Endothelial cell of umbilical vein (primary cell): ENCODE data around the gene RBM33. TPM values are rescaled to one million over a fixed set of nuclear protein-coding genes. Genes with fewer than 3 reads are reported as not detected.

Experiments
- BruUV-seq: library from RNA; stranded (reverse); fragments of 400-500 nt; replicated peaks from 2 replicates; lab custom pipeline; 2021; lab: Mats Ljungman, UMichigan
- CTCF ChIA-PET: fragments of 300-600, 350-600 bp; sonication (Branson Sonifier 250); formaldehyde crosslinking; loops from one replicate; lab custom pipeline; 2021; ENCODE audit warnings: antibody characterized with exemption, inconsistent platforms; lab: Charles Lee
- POLR2A ChIA-PET: fragments of 300-600, 350-600 bp; sonication (Branson Sonifier 250); formaldehyde crosslinking; loops from one replicate; lab custom pipeline; 2021; ENCODE audit warnings: antibody characterized with exemption, inconsistent platforms; lab: Charles Lee
- DNase-seq: peaks from one replicate; pipeline ENCODE4 v3.0.0-alpha.2; 2011; ENCODE audit warnings: low read depth, low spot score
- FAIRE-seq: peaks from 2 replicates; lab custom pipeline; 2011; peaks lifted over from hg19 to GRCh38; lab: Jason Lieb, UNC
- H2AFZ ChIP-seq: 2 replicates; pipeline ENCODE4 v1.6.0; 2012; ENCODE audit warnings: low read depth, low read length, control low read depth, inconsistent platforms
- H3K27ac ChIP-seq: 2 replicates; pipeline ENCODE4 v1.5.1; 2011; ENCODE audit warnings: low read depth, mild to moderate bottlenecking, control low read depth, low read length, moderate library complexity; ENCODE audit not compliant: insufficient read depth
- H3K27me3 ChIP-seq, 2 experiments: 2 replicates each; pipeline versions ENCODE4 v1.6.0 to v1.6.1; 2011; ENCODE audit warnings: low read length in 2 of 2, mixed read lengths in 1 of 2; ENCODE audit not compliant: control insufficient read depth in 2 of 2, insufficient read depth in 2 of 2
- H3K36me3 ChIP-seq, 2 experiments: 2 replicates in 1 of 2; 3 replicates in 1 of 2; pipeline ENCODE4 v1.5.1; 2011; ENCODE audit warnings: low read length in 2 of 2, mild to moderate bottlenecking in 1 of 2, moderate library complexity in 1 of 2; ENCODE audit not compliant: control insufficient read depth in 2 of 2, insufficient read depth in 2 of 2; ENCODE audit errors: extremely low read depth in 1 of 2
- H3K4me1 ChIP-seq: 3 replicates; pipeline ENCODE4 v1.5.1; 2011; ENCODE audit warnings: mild to moderate bottlenecking, low read length; ENCODE audit not compliant: control insufficient read depth, insufficient read depth; ENCODE audit errors: extremely low read depth
- H3K4me2 ChIP-seq: 2 replicates; pipeline ENCODE4 v1.6.1; 2011; ENCODE audit warnings: low read length, control low read depth, mixed read lengths; ENCODE audit not compliant: insufficient read depth
- H3K4me3 ChIP-seq, 3 experiments: fragments of 200-600 bp in 1 of 3; sonication (generic), shearing (Covaris generic) in 1 of 3; replicated peaks in 1 of 3; 2 replicates each; pipeline ENCODE4 v1.5.1; 2011 to 2016; ENCODE audit warnings: control low read depth in 3 of 3, low read length in 3 of 3, mild to moderate bottlenecking in 2 of 3, inconsistent platforms in 1 of 3, low read depth in 1 of 3, moderate library complexity in 1 of 3; ENCODE audit not compliant: insufficient read depth in 1 of 3
- H3K79me2 ChIP-seq: 2 replicates; pipeline ENCODE4 v1.6.0; 2012; ENCODE audit warnings: low read length, inconsistent platforms; ENCODE audit not compliant: control insufficient read depth, insufficient read depth
- H3K9ac ChIP-seq: replicated peaks from 2 replicates; pipeline ENCODE3; 2011; ENCODE audit warnings: low read length, control low read depth; ENCODE audit not compliant: insufficient read depth; ENCODE audit errors: extremely low read depth
- H3K9me1 ChIP-seq: replicated peaks from 3 replicates; pipeline ENCODE4 v1.6.0; 2011; ENCODE audit warnings: mild to moderate bottlenecking, low read length; ENCODE audit not compliant: control insufficient read depth, insufficient read depth; ENCODE audit errors: extremely low read depth
- H3K9me3 ChIP-seq: replicated peaks from 2 replicates; pipeline ENCODE4 v1.5.1; 2012; ENCODE audit warnings: low read length, inconsistent platforms; ENCODE audit not compliant: control insufficient read depth, insufficient read depth
- H4K20me1 ChIP-seq: replicated peaks from 2 replicates; pipeline ENCODE3; 2011; ENCODE audit warnings: mild to moderate bottlenecking, low read length; ENCODE audit not compliant: control insufficient read depth, insufficient read depth; ENCODE audit errors: extremely low read depth
- EZH2 ChIP-seq: IDR thresholded peaks from 2 replicates; pipeline ENCODE4 v1.6.1; 2012; ENCODE audit warnings: borderline replicate concordance, low read depth, mild to moderate bottlenecking, moderate library complexity, low read length, inconsistent platforms; ENCODE audit not compliant: severe bottlenecking
- FOS ChIP-seq: IDR thresholded peaks from 2 replicates; pipeline ENCODE4 v1.6.1; 2011; ENCODE audit warnings: mild to moderate bottlenecking, low read length, moderate library complexity, borderline replicate concordance; ENCODE audit not compliant: insufficient read depth
- GATA2 ChIP-seq: IDR thresholded peaks from 2 replicates; pipeline ENCODE4 v1.7.0; 2011; ENCODE audit warnings: low read depth, mild to moderate bottlenecking, moderate library complexity, mixed read lengths, low read length; ENCODE audit not compliant: insufficient read length, insufficient read depth
- JUN ChIP-seq: IDR thresholded peaks from 2 replicates; pipeline ENCODE4 v1.6.1; 2011; ENCODE audit warnings: borderline replicate concordance, low read depth; ENCODE audit not compliant: insufficient read length, insufficient read depth
- MYC ChIP-seq: IDR thresholded peaks from one replicate; pipeline ENCODE4 v1.6.1; 2011; ENCODE audit warnings: mild to moderate bottlenecking, low read depth, low read length
- POLR2A ChIP-seq: IDR thresholded peaks from 2 replicates; pipeline ENCODE4 v1.6.1; 2012; ENCODE audit warnings: low read depth, mild to moderate bottlenecking, control low read depth, low read length
- POLR2AphosphoS5 ChIP-seq: IDR thresholded peaks from 2 replicates; pipeline ENCODE4 v1.6.1; 2012; ENCODE audit warnings: low read depth, mild to moderate bottlenecking, control low read depth, low read length, moderate library complexity; ENCODE audit not compliant: insufficient read depth
- dilution Hi-C: fragments of 300-500 bp; cut with MboI; formaldehyde crosslinking; loops from one replicate; pipeline ENCODE4 v1.15.0; 2019; ENCODE audit warnings: low sequenced_read_pairs; ENCODE audit not compliant: extremely low pct_ligation_motif_present
- intact Hi-C: fragments of 100-400 bp; cut with micrococcal nuclease; formaldehyde crosslinking; loops from one replicate; pipeline ENCODE4 v1.10.0; 2022
- polyA plus RNA-seq, 4 experiments: library from polyadenylated mRNA; depleted of rRNA in 3 of 4; stranded (reverse) in 3 of 4; unstranded in 1 of 4; fragments of >200 nt; gene quantifications; 2 replicates each; pipeline versions ENCODE4 v1.2.1 to v1.2.3, GENCODE V29; 2011 to 2012; ENCODE audit warnings: missing spikeins in 1 of 4
- total RNA-seq: library from RNA; stranded (reverse); gene quantifications from 2 replicates; pipeline ENCODE4 v1.2.3, GENCODE V29; 2021
- TF ChIP-seq, protein P1 (sequence below), 2 donors: IDR thresholded peaks; 1 replicate in 1 of 2; 2 replicates in 1 of 2; pipeline ENCODE4 v1.5.1; 2011; ENCODE audit warnings: low read length in 2 of 2, mild to moderate bottlenecking in 2 of 2, moderate library complexity in 2 of 2, control low read depth in 1 of 2, inconsistent platforms in 1 of 2, low read depth in 1 of 2; ENCODE audit not compliant: insufficient read depth in 1 of 2; ENCODE audit errors: extremely low read depth in 1 of 2
- TF ChIP-seq, protein P2 (sequence below): IDR thresholded peaks from 2 replicates; pipeline ENCODE4 v1.6.1; 2011; ENCODE audit not compliant: insufficient read depth, insufficient read length

Gene RBM33
- total and polyA plus RNA-seq, 2 donors (not counting 3 experiments of a cell fraction or from before 2014, with no cell fraction given) = 16.2 to 68.2 TPM

GRCh38 chr7:155721056-155721455, 76.6 kb downstream of the RBM33 start:
- no peaks in the 10 kb centered on the region for H3K9me3 ChIP-seq
- dilution Hi-C loops = no loop called here
- H4K20me1 ChIP-seq = peaks cover under 1% of the 10 kb centered on the region
- H3K36me3 ChIP-seq = peaks cover 2 to 5% of the 10 kb centered on the region in 2 experiments
- POLR2A ChIA-PET = no interaction called here
- DNase-seq (no peak), FAIRE-seq (no peak)
- TF ChIP-seq, protein P1, sequence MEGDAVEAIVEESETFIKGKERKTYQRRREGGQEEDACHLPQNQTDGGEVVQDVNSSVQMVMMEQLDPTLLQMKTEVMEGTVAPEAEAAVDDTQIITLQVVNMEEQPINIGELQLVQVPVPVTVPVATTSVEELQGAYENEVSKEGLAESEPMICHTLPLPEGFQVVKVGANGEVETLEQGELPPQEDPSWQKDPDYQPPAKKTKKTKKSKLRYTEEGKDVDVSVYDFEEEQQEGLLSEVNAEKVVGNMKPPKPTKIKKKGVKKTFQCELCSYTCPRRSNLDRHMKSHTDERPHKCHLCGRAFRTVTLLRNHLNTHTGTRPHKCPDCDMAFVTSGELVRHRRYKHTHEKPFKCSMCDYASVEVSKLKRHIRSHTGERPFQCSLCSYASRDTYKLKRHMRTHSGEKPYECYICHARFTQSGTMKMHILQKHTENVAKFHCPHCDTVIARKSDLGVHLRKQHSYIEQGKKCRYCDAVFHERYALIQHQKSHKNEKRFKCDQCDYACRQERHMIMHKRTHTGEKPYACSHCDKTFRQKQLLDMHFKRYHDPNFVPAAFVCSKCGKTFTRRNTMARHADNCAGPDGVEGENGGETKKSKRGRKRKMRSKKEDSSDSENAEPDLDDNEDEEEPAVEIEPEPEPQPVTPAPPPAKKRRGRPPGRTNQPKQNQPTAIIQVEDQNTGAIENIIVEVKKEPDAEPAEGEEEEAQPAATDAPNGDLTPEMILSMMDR (IDR thresholded peaks at IDR 0.05; ENCODE audit: extremely low read depth in 1 of 2, insufficient read depth in 1 of 2, low read depth in 1 of 2, low read length in 2 of 2) = no peak
- TF ChIP-seq POLR2AphosphoS5 = no peak
- no peak for TF ChIP-seq GATA2
- TF ChIP-seq MYC = no peak
- no peaks in the 10 kb centered on the region for H3K27me3 ChIP-seq
- no peaks in the 10 kb centered on the region for H3K4me1 ChIP-seq
- H3K9me1 ChIP-seq = no peaks in the 10 kb centered on the region
- intact Hi-C loops = loop anchor here (5.0 kb wide), 1 partner anchor 79 kb away; the partner anchor contains the start of gene RBM33
- no peak overlapping the region for H3K27ac ChIP-seq
- CTCF ChIA-PET = interaction anchor here (1.5 kb wide), 1 partner anchor 16 kb away, joined by 5 read pairs; no protein-coding TSS in a partner anchor
- no peak overlapping the region for H3K4me2 ChIP-seq
- no peak overlapping the region for H3K4me3 ChIP-seq
- no TSS peak for BruUV-seq
- H2AFZ ChIP-seq = no peak overlapping the region
- H3K79me2 ChIP-seq = peaks cover 27% of the 10 kb centered on the region
- no peak overlapping the region for H3K9ac ChIP-seq

DNA sequence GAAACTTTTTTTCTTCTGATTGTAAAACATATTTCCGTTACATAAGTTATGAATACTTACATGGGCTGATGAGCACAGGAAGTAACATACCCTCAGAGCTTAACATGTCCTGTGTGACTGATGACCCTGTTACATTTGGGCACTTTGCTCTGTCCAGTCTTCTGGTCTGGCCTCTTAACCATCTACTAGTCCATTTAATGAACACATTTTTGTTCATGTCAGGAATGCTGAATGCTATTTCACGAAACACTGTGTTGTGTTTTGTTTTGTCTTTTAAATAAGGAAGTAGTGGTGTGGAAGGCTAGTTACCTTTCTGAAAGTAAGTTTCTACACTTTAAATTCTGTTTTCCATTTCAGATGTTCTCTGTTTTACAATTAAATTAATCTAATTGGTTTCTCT, 77.7 kb downstream of the RBM33 start:
- no peak overlapping the region for H2AFZ ChIP-seq
- no peak for FAIRE-seq
- POLR2A ChIA-PET = no interaction called here

More for the DNA sequence above, 77.7 kb downstream of the RBM33 start:
- Histone ChIP-seq H3K36me3 (peaks cover 2 to 5% of the 10 kb centered on the region in 2 experiments), H3K27ac (no peak overlapping the region), H3K4me2 (no peak overlapping the region), H3K79me2 (peaks cover 26% of the 10 kb centered on the region), H3K9ac (no peak overlapping the region), H3K9me1 (no peaks in the 10 kb centered on the region), H3K4me1 (no peaks in the 10 kb centered on the region), H3K27me3 (no peaks in the 10 kb centered on the region), H3K4me3 (no peak overlapping the region), H3K9me3 (no peaks in the 10 kb centered on the region), H4K20me1 (no peaks in the 10 kb centered on the region)
- no TSS peak for BruUV-seq
- dilution Hi-C loops (no loop called here), intact Hi-C loops (loop anchor here (5.0 kb wide), 1 partner anchor 80 kb away; the partner anchor contains the start of gene RBM33)
- TF ChIP-seq GATA2 (no peak), JUN (no peak), POLR2A (no peak), MYC (no peak), FOS (no peak), EZH2 (no peak)
- TF ChIP-seq, protein P2, sequence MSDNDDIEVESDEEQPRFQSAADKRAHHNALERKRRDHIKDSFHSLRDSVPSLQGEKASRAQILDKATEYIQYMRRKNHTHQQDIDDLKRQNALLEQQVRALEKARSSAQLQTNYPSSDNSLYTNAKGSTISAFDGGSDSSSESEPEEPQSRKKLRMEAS = no peak
- CTCF ChIA-PET = interaction anchor here (4.2 kb wide), 1 partner anchor 123 kb away, joined by 29 read pairs; no protein-coding TSS in a partner anchor
- no peak for DNase-seq
